ENCODE measurements around the gene ZDBF2. TPM values are rescaled to one million over a fixed set of nuclear protein-coding genes. Genes with fewer than 3 reads are reported as not detected.
A peak's percentile ranks its signal among the peaks of the same experiment; 100 is the strongest.

The ZDBF2 gene
- total RNA-seq, 1 donor from 2014 or later = 11.3 TPM

DNA sequence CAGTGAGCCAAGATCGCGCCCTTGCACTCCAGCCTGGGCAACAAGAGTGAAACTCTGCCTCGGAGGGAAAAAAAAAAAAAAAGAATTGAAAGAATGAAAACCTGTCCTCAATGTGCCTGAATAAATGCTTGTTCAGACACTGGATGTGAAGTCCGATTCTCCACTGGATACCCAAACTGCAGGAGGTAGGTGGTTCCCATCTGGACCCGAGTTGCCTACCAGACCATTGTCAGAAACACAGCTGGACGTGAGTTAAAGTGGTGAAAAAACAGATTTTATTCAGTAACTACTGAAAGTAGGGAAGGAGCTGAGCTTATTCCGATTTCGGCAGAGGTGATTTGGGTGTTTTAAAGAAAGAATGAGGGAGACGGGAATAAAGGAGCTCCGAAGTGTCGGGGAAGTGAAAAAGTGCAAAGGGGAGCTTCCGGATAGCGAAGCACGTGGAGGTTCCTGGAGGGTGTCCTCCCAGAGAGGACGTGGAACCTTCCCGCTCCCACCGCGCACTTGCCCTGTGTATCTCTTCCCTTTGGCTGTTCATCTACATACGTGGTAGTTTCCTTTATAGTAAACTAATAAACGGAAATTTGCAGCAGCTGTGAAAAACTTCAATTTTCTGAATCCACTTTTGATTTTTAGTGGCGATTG is 10.4 kb upstream of the ZDBF2 start:
- H3K4me1 ChIP-seq = no peaks in the 10 kb centered on the region
- no peak for ATAC-seq
- DNase-seq = no peak
- H3K27ac ChIP-seq = no peak overlapping the region
- H3K9me3 ChIP-seq = no peaks in the 10 kb centered on the region
- no peaks in the 10 kb centered on the region for H3K36me3 ChIP-seq
- H3K27me3 ChIP-seq = peaks cover 90% of the 10 kb centered on the region
- no peak overlapping the region for H3K4me3 ChIP-seq
- intact Hi-C loops (cut with DNase I) = no loop called here
- TF ChIP-seq, protein P1, sequence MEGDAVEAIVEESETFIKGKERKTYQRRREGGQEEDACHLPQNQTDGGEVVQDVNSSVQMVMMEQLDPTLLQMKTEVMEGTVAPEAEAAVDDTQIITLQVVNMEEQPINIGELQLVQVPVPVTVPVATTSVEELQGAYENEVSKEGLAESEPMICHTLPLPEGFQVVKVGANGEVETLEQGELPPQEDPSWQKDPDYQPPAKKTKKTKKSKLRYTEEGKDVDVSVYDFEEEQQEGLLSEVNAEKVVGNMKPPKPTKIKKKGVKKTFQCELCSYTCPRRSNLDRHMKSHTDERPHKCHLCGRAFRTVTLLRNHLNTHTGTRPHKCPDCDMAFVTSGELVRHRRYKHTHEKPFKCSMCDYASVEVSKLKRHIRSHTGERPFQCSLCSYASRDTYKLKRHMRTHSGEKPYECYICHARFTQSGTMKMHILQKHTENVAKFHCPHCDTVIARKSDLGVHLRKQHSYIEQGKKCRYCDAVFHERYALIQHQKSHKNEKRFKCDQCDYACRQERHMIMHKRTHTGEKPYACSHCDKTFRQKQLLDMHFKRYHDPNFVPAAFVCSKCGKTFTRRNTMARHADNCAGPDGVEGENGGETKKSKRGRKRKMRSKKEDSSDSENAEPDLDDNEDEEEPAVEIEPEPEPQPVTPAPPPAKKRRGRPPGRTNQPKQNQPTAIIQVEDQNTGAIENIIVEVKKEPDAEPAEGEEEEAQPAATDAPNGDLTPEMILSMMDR (IDR thresholded peaks at IDR 0.05) = no peak

DNA sequence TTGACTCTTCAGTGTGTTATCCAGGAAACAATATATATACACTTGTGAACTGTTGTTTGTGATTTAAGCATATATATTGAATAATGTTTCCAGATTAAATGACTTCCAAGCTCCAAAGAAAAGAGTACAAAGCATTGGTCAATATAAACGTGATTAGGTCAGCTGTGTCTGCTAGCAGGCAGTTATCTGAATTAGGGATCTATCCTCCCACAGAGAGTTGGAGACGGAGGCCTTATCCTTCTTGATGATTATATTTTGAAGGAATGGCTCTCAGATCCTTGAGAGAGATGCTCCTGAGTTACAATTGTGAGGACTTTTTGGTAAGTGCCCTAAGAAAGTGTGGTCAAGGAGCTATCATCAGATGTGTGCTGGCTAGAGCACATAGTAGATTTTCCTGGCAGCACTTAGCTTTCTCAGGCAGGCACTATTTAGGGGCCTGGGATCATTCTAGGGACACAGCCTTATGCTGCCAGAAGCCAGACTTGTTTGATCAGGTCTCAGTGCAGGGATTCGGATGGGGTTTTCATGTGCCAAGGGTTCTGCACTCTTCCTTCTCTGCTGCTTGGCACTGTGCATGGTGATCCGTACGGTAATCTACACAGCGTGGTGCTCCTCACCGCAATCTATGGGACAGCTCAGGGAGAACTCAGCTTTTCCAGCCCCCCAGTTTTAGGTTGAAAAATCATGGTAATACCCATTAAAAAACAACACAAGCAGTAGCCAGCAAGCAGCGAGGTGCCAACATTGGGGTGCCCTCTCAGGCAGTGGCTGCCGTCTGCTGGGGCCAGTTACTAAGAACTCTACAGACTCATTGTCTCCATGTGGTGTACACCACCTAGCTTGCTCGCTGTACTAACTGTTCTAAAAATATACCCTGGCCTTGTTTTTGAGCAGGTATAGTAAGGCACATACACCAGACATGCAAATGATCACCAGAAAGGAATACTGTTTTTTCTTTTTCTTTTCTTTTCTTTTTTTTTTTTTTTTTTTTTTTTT is 8.0 kb upstream of the ZDBF2 start:
- Histone ChIP-seq H3K4me3 (no peak overlapping the region), H3K4me1 (no peaks in the 10 kb centered on the region), H3K36me3 (no peaks in the 10 kb centered on the region), H3K27ac (no peak overlapping the region), H3K9me3 (no peaks in the 10 kb centered on the region), H3K27me3 (peaks cover 89% of the 10 kb centered on the region)
- intact Hi-C loops (cut with DNase I) = no loop called here
- ATAC-seq (no peak), DNase-seq (no peak)
- TF ChIP-seq, protein P1 (IDR thresholded peaks at IDR 0.05) = no peak

DNA sequence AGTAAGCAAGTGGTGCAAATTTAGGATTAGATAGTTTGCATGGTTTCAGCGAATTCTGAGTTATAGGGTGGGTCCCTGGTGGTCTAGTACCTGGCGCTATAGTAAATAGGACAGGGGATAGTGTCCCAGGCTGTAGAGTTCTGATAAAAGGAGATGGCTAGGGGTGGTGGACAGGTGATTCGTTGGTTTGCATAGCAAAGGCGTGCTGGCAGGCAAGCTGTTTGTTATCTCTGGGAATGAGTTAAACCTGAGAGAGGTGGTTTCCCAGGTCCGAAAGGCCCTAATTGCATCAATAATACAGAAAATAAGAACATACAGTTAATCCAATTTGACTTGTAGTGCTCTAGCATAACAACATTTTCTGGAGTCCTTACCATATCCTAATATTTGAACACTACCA is 6.9 kb upstream of the ZDBF2 start:
- TF ChIP-seq, protein P1 (IDR thresholded peaks at IDR 0.05) = no peak
- Histone ChIP-seq H3K27me3 (peaks cover 77% of the 10 kb centered on the region), H3K36me3 (no peaks in the 10 kb centered on the region), H3K9me3 (no peaks in the 10 kb centered on the region), H3K4me1 (no peaks in the 10 kb centered on the region), H3K27ac (no peak overlapping the region), H3K4me3 (no peak overlapping the region)
- no peak for DNase-seq
- intact Hi-C loops (cut with DNase I) = no loop called here
- ATAC-seq = no peak

DNA sequence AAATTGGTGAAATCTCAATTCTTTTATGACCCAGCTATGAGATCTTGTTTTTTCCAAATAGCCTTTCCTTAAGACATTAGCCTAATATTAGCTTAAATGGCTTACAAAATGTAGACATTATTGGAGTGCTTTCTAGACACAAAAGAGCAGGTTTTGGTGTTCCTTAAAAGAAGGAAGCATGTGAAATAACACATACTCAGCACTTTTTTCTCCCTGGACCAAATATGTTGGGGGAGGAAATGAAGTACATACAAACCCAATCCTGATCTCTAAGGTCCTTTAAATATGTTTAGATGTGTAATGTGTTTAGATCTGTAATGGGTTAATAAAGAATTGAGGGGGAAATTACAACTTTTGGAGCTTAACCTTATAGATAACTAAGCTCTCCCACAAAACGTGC is 3.4 kb upstream of the ZDBF2 start:
- ATAC-seq (no peak), DNase-seq (no peak)
- H3K27ac ChIP-seq = no peak overlapping the region
- peaks cover 10% of the 10 kb centered on the region for H3K4me1 ChIP-seq
- TF ChIP-seq, protein P1 (IDR thresholded peaks at IDR 0.05) = no peak
- intact Hi-C loops (cut with DNase I) = no loop called here
- H3K27me3 ChIP-seq = peaks cover 67% of the 10 kb centered on the region
- no peak overlapping the region for H3K4me3 ChIP-seq
- no peaks in the 10 kb centered on the region for H3K9me3 ChIP-seq
- H3K36me3 ChIP-seq = no peaks in the 10 kb centered on the region

GRCh38 chr2:206273905-206274304 is 558 bp upstream of the ZDBF2 start:
- intact Hi-C loops (cut with DNase I) = no loop called here
- ATAC-seq = no peak
- no peak for DNase-seq
- Histone ChIP-seq H3K4me3 (peak overlapping the region; percentile 58), H3K4me1 (peaks cover 10% of the 10 kb centered on the region), H3K27me3 (peaks cover 70% of the 10 kb centered on the region), H3K9me3 (no peaks in the 10 kb centered on the region), H3K36me3 (no peaks in the 10 kb centered on the region), H3K27ac (peak overlapping the region; percentile 75)
- TF ChIP-seq, protein P1 (IDR thresholded peaks at IDR 0.05) = no peak
